AG09309 (cell line): ENCODE data around the gene ZNF625.
"Not testable (repeated sequence)": the region's sequence is repeated elsewhere in the genome, so short reads cannot be mapped to it uniquely, and the experiment has no call there.

Source experiments
- DNase-seq: peaks from one replicate; pipeline ENCODE4 v3.0.0-alpha.2; 2010; ENCODE audit warnings: low read depth
- H3K4me3 ChIP-seq: 2 replicates; pipeline ENCODE4 v1.5.1; 2011; ENCODE audit warnings: mild to moderate bottlenecking, low read depth, low read length, moderate library complexity; ENCODE audit not compliant: control insufficient read depth
- TF ChIP-seq, protein P1 (sequence below): IDR thresholded peaks from 2 replicates; pipeline ENCODE4 v1.5.1; 2011; ENCODE audit warnings: mild to moderate bottlenecking, low read depth, low read length, inconsistent platforms; ENCODE audit not compliant: insufficient read depth, control insufficient read depth; ENCODE audit errors: missing control alignments

The ZNF625 gene

DNA sequence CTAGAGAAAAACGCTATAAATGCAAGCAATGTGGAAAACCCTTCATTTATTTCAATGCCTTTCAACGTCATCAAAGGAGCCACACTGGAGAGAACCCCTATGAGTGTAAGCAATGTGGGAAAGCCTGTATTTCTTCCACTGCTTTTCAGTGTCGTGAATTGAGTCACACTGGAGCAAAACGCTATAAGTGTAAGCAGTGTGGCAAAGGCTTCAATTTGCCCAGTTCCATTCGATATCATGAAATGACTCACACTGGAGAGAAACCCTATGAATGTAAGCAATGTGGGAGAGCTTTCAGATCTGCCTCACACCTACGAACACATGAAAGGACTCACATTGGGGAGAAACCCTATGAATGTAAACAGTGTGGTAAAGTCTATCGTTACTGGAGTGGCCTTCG, 43.8 kb downstream of the ZNF625 start:
- TF ChIP-seq, protein P1, sequence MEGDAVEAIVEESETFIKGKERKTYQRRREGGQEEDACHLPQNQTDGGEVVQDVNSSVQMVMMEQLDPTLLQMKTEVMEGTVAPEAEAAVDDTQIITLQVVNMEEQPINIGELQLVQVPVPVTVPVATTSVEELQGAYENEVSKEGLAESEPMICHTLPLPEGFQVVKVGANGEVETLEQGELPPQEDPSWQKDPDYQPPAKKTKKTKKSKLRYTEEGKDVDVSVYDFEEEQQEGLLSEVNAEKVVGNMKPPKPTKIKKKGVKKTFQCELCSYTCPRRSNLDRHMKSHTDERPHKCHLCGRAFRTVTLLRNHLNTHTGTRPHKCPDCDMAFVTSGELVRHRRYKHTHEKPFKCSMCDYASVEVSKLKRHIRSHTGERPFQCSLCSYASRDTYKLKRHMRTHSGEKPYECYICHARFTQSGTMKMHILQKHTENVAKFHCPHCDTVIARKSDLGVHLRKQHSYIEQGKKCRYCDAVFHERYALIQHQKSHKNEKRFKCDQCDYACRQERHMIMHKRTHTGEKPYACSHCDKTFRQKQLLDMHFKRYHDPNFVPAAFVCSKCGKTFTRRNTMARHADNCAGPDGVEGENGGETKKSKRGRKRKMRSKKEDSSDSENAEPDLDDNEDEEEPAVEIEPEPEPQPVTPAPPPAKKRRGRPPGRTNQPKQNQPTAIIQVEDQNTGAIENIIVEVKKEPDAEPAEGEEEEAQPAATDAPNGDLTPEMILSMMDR: no peak
- DNase-seq: no peak
- no peak overlapping the region for H3K4me3 ChIP-seq

DNA sequence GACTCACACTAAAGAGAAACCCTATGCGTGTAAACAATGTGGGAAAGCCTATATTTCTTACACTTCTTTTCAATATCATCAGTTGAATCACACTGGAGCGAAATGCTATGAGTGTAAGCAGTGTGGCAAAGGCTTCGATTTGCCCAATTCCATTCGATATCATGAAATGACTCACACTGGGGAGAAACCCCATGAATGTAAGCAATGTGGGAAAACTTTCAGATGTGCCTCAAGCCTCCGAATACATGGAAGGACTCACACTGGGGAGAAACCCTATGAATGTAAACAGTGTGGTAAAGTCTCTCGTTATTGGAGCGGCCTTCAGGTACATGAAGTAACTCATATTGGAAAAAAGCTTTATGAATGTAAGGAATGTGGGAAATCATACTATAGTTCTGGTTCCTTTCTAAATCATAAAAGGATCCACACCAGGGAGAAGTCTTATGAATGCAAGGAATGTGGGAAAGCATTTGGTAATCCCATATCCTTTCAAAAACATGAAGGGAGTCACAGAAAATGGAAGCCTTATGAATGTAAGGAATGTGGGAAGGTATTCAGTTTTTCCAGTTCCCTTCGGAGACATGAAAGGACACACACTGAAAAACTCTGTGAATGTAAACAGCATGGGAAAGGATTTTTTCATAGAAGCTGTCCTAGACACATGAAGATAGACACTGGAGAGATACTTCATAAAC, 44.4 kb downstream of the ZNF625 start:
- DNase-seq: no peak
- H3K4me3 ChIP-seq: no peak overlapping the region
- TF ChIP-seq, protein P1: no peak

DNA sequence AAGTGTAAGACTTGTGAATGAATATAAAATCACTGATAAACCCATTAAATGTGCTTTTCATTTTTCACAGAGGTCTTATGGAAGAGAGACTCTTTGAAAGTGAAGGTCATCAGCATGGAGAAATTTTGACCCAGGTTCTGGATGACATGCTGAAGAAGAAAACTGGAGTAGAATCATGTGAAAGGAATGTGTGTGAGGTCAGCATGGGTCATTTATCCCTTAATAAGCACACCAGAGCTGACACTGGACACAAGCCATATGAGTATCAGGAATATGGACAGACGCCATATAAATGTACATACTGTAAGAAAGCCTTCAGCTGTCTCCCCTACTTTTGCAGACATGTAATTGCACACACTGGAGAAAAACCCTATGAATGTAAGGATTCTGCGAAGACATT, 45.4 kb downstream of the ZNF625 start:
- TF ChIP-seq, protein P1: no peak
- H3K4me3 ChIP-seq: no peak overlapping the region
- DNase-seq: no peak

DNA sequence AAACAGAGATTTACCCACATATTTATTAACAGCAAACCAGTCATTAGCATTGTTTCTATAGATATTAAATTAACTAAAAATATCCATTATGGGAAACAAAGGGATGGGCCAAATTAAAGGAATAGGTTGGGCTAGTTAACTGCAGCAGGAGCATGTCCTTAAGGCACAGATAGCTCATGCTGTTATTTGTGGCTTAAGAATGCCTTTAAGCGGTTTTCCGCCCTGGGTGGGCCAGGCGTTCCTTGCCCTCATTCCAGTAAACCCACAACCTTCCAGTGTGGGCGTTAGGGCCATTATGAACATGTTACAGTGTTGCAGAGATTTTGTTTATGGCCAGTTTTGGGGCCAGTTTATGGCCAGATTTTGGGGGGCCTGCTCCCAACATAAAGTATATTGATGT, 52.6 kb downstream of the ZNF625 start:
- not testable (repeated sequence) for H3K4me3 ChIP-seq, DNase-seq

GRCh38 chr19:12098040-12098439, 58.5 kb downstream of the ZNF625 start:
- TF ChIP-seq, protein P1: no peak
- DNase-seq: no peak
- H3K4me3 ChIP-seq: no peak overlapping the region

DNA sequence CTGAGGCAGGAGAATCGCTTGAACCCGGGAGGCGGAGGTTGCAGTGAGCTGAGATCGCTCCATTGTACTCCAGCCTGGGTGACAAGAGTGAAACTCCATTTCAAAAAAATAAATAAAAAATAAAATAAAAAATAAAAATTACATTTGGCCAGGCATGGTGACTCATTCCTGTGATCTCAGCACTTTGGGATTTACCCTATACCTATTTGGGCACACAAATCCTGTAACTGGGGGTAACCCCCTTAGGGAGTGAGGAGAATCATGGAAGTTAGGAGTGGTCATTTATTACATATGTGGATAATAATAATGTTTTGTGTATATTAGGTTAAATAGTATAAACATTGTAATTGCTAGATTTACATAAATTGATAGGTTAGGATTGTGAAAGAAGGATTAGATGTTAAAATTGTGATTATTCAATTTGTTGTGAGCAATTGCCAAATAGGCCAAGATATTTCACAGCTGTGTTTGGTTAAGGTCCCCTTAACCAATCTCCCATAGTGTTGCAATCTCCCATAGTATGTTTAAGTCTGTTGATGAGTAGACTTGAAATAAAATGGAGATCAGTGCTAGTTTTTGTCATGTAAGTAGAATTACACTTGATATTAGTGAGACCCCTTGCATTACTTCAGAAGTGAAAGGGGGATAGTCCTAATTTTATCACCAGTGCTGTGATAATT, 61.3 kb downstream of the ZNF625 start:
- no peak overlapping the region for H3K4me3 ChIP-seq
- DNase-seq: no peak
- TF ChIP-seq, protein P1: no peak
